GM21367 (cell line): Measurements from ENCODE around the gene TAS2R42.

Experiments used
- ATAC-seq: cut with Tn5 transposase; IDR thresholded peaks from one replicate; pipeline ENCODE4 v1.9.1; 2021; ENCODE audit not compliant: unreplicated experiment

Gene TAS2R42

GRCh38 chr12:11147420-11147819 is 39.3 kb downstream of the TAS2R42 start:
- ATAC-seq, result no peak

GRCh38 chr12:11144297-11144696 is 42.4 kb downstream of the TAS2R42 start:
- no peak for ATAC-seq

GRCh38 chr12:11143352-11143751 is 43.4 kb downstream of the TAS2R42 start:
- no peak for ATAC-seq

GRCh38 chr12:11136075-11136474 is 50.7 kb downstream of the TAS2R42 start:
- no peak for ATAC-seq
